Stimulated activated CD8-positive, alpha-beta memory T cell treated with anti-CD3 and anti-CD28 coated beads, Interleukin-2, amount 100 ng/mL, for 1 hour (primary cell): Measurements from ENCODE around the gene EEPD1.
"Not testable (repeated sequence)": the region's sequence is repeated elsewhere in the genome, so short reads cannot be mapped to it uniquely, and the experiment has no call there.

ENCODE experiments used
- DNase-seq, 2 donors: peaks; one replicate each; pipeline ENCODE4 v3.0.0-alpha.2; 2020; ENCODE audit warnings: low read depth in 2 of 2

The EEPD1 gene

GRCh38 chr7:36214608-36215456 lies 61.8 kb downstream of the EEPD1 start:
- no peak for DNase-seq

- no peak for DNase-seq
These were observed 62.4 kb downstream of the EEPD1 start for GRCh38 chr7:36215457-36215765.

- no peak for DNase-seq
These were observed 63.1 kb downstream of the EEPD1 start for GRCh38 chr7:36216063-36216684.

GRCh38 chr7:36217211-36217960 lies 64.3 kb downstream of the EEPD1 start:
- no peak for DNase-seq

GRCh38 chr7:36217961-36218284 lies 64.9 kb downstream of the EEPD1 start:
- DNase-seq, result no peak

- DNase-seq, result no peak
These were observed 66.4 kb downstream of the EEPD1 start for GRCh38 chr7:36219429-36219828.

DNA sequence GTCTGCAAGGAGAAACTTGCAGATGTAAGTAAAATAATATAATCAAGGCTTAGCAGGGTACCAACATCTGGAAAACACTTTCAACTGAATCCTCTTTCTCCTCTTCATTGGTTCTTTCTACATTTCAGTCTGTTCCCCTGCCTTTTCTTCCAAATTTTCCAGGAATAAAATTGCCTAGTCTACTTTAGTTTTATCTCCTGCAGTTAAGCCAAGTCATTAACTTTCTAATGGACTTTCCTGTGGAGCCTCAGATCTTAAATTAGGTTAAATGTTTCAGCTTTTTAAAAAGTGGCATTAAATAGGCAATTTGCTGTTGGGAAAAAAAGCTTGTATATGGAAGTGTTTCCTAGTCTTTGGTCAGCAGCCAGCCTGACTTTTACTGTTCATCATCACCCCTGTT lies 70.8 kb downstream of the EEPD1 start:
- DNase-seq, result no peak

DNA sequence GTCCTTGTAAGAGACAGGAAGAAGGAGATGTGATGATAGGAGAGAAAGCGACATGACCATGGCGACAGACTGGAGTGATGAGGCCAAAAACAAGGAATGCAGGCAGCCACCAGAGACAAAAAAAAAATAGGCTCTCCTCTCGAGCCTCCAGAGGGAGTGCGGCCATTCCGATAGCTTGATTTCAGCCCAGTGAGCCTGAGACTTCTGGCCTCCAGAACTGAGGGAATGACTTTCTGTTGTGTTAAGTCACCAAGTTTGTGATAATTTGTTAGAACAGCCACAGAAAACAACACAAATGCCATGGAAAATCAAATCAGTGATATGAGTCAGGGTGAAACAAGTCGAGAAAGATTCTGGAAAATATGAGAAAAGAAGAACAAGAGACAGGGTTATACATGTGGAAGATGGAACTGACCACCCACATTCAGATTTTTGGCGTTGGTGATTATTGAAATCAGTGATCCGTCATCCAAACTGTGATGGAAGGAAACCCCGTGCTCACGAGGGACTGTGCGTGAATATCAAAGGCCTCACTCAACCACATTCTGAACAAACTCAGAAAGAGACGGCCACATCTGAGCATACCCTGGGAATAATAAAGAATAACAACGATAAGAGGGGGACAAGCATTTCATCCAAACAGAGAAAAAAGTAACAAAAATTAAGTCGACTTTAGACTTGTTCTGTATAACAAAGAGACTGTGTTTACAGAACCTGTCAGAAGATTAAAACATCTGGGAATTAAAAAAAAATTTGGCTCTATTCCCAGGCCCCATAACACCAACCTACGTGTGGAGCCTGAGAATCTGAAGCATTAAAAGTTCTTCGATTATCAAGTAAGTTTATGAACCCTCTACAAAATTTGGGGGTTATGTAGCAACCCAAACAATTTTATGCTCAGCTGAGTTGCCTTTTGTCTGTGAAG lies 72.1 kb downstream of the EEPD1 start:
- DNase-seq, result no peak

- DNase-seq, result no peak
These were observed 73.1 kb downstream of the EEPD1 start for GRCh38 chr7:36226151-36226550.

DNA sequence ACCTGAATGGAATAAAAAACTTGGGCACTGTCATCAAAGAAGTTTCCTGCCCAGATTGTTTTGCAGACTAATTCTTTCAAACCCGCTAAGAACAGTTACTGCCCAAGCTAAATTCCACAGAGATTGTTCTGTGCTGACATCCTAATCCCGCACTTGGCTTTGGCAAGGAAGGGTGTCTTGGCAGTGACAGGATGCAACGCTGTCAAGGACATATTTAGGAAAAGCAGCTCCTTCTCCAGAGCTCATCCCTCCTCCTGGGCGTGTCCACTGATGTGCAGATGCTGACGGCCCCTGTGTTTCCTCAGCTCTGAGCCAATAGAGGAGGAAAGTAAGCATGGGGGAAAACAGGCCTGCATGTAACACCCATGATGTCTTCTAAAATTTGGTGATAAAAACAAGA lies 74.2 kb downstream of the EEPD1 start:
- no peak for DNase-seq

- DNase-seq, result no peak
These were observed 75.0 kb downstream of the EEPD1 start for GRCh38 chr7:36228039-36228438.

DNA sequence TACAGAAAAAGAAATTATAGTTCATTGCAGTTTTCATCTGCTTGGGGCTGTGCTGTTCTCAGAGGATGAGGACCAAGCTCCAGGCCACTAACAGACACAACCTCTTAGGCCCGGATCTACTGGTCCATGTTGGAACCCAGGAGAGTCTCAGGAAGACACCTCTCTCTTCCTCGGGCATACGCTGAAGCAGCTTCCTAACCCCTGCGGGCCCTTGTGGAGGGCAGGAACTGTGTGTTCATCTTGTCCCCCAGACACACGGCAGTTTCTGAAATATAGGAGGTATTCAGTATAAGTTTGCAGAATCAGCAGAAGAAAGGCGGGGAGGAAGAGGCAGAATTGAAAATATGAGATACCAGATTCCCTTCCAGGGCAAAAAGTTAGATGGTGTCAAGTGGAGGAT lies 78.4 kb downstream of the EEPD1 start:
- DNase-seq, result no peak

GRCh38 chr7:36232555-36232954 lies 79.5 kb downstream of the EEPD1 start:
- DNase-seq, result no peak

DNA sequence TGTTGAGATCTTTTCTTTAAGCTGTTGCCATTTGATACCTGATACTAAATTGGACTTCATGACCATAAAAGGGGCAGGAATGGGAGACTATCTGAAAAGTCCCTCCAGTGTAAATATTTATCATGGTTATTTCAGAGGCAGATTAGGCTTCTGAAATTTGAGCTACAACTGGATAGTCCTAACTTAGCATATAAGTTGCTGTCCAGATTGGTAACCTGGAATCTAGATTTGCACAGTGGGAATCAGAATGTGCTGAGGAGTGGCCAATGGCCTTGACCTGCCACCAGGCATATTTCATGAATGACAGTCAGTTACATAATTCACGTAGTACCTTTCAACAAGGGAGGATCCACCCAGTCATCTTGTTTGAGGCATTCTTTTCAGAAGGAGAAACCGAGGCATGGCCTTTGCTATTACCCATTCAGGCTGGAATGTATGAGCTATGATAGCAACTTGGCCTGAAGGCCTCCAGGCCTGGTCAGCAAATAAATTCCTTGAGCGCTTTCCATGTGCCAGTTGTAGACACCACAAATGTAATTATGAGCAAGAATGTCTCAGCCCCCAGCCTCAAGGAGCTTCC lies 80.0 kb downstream of the EEPD1 start:
- DNase-seq, result no peak

DNA sequence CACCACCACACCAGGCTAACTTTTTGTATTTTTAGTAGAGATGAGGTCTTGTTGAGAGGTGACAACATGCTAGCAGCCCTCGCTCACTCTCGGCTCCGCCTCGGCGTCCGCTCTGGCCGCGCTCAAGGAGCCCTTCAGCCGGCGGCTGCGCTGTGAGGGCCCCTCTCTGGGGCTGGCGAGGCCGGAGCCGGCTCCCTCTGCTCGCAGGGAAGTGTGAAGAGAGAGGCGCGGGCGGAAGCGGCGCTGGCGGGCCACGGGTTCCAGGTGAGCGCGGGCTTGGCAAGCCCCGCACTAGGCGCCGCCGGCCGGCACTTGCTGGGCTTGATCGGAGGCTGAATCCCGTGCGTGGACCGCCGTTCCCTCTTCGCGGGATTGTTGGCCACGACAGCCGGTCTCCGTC lies 83.0 kb downstream of the EEPD1 start:
- DNase-seq, result no peak

- no peak for DNase-seq
These were observed 85.1 kb downstream of the EEPD1 start for GRCh38 chr7:36238138-36238537.

- DNase-seq, result not testable (repeated sequence)
These were observed 90.3 kb downstream of the EEPD1 start for GRCh38 chr7:36243356-36243755.

DNA sequence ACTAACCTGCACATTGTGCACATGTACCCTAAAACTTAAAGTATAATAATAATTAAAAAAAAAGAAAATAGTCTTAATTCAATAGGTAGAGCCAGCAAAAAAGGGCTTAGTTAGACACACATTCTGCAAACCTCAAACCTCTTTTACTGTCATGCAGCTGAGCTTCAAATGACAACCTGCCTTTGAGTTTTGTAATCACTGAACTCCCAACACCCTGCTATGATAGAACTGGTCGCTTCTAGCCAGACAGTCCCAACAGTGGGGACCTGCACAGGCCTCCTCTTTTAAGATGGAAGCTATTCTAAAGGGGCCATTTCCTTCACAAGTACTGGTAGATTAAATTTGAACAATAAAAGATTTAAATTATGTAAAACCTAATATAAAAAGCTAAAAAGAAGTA lies 90.9 kb downstream of the EEPD1 start:
- not testable (repeated sequence) for DNase-seq

DNA sequence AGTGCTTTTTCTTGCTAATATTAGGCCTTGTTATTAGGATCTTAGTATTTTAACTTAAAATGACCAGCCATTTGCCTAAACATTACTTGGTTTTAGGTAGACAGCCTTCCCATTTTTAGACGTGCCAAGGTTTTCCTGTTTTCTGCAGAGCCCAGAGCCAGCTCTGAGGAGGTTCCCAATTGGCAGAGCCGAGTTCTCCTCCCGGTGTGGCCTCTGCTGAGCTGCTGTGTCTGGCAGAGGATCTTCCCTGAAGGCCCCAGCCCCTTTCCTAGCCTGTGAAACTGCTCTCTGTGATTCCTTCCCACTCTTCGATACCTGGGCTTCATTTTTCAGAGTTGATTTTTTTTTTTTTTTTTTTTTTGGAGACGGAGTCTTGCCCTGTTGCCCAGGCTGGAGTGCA lies 91.4 kb downstream of the EEPD1 start:
- DNase-seq, result no peak

GRCh38 chr7:36245684-36246299 lies 92.7 kb downstream of the EEPD1 start:
- DNase-seq, result no peak

- no peak for DNase-seq
These were observed 96.0 kb downstream of the EEPD1 start for GRCh38 chr7:36249091-36249490.
